ENCODE results near the gene PEX19.

The PEX19 gene

DNA sequence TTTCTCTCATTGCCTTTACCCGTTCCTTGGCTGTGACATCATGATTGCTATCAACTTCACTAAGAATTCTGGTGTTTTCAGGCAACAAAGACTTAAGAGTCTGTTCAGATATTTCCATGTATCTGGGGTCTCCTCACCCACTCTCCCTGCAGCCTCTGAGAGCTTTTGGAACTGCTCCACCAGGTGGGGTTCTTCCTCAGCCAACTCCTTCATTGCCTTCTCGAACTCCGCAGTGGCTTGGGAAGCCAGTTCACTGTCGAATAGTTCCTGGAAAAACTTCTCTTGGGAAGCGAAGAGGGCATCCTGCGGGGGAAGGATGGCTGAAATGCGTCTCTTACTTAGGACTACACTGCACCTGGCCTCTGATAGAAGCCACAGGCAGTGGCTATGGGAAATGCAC, 2.1 kb downstream of the PEX19 start:
- no peak for DNase-seq (ENCODE audit: low read depth)
- no peak overlapping the region for H3K4me3 ChIP-seq (ENCODE audit: low read depth, low read length)
- TF ChIP-seq, protein P1, sequence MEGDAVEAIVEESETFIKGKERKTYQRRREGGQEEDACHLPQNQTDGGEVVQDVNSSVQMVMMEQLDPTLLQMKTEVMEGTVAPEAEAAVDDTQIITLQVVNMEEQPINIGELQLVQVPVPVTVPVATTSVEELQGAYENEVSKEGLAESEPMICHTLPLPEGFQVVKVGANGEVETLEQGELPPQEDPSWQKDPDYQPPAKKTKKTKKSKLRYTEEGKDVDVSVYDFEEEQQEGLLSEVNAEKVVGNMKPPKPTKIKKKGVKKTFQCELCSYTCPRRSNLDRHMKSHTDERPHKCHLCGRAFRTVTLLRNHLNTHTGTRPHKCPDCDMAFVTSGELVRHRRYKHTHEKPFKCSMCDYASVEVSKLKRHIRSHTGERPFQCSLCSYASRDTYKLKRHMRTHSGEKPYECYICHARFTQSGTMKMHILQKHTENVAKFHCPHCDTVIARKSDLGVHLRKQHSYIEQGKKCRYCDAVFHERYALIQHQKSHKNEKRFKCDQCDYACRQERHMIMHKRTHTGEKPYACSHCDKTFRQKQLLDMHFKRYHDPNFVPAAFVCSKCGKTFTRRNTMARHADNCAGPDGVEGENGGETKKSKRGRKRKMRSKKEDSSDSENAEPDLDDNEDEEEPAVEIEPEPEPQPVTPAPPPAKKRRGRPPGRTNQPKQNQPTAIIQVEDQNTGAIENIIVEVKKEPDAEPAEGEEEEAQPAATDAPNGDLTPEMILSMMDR (IDR thresholded peaks at IDR 0.05; ENCODE audit: insufficient read depth, low read depth, low read length, missing control alignments), result no peak

DNA sequence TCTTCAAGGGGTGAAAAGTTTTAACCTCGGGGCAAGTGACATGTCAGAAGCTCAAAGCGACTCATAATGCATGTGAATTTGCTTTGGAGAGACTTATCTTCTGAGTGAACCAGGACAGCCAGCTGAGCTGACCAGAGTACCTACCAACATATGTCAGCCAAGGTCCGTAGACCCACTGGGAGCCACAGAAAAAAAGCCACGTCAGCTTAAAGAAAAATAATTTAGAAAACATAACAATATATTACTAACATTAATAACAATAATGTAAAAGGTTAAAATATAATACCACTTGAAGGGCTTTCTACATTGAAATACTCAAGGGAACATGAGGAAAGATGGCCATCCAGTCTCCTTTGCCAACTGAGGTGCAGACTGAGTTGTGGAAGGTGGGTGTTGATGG, 6.9 kb downstream of the PEX19 start:
- TF ChIP-seq, protein P1 (IDR thresholded peaks at IDR 0.05; ENCODE audit: insufficient read depth, low read depth, low read length, missing control alignments), result no peak
- H3K4me3 ChIP-seq (ENCODE audit: low read depth, low read length), result no peak overlapping the region
- no peak for DNase-seq (ENCODE audit: low read depth)

- H3K4me3 ChIP-seq (ENCODE audit: low read depth, low read length), result no peak overlapping the region
- TF ChIP-seq, protein P1 (IDR thresholded peaks at IDR 0.05; ENCODE audit: insufficient read depth, low read depth, low read length, missing control alignments), result no peak
- no peak for DNase-seq (ENCODE audit: low read depth)
These were observed 7.6 kb downstream of the PEX19 start for GRCh38 chr1:160277330-160277729.

DNA sequence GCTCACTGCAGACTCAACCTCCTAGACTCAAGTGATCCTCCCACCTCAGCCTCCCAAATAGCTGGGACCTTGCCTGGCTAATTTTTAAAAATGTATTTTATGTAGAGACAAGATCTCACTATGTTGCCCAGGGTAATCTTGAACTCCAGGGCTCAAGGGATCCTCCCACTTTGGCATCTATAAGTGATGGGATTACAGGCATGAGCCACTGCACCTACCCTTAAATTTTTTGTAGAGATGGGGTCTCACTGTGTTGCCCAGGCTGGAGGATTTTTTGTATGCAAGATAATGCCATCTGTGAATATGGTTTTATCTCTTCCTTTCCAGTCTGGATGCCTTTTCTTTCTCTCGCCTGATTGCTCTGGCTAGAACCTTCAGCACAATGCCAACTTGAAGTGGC, 13.9 kb downstream of the PEX19 start:
- TF ChIP-seq, protein P1 (IDR thresholded peaks at IDR 0.05; ENCODE audit: insufficient read depth, low read depth, low read length, missing control alignments), result no peak

DNA sequence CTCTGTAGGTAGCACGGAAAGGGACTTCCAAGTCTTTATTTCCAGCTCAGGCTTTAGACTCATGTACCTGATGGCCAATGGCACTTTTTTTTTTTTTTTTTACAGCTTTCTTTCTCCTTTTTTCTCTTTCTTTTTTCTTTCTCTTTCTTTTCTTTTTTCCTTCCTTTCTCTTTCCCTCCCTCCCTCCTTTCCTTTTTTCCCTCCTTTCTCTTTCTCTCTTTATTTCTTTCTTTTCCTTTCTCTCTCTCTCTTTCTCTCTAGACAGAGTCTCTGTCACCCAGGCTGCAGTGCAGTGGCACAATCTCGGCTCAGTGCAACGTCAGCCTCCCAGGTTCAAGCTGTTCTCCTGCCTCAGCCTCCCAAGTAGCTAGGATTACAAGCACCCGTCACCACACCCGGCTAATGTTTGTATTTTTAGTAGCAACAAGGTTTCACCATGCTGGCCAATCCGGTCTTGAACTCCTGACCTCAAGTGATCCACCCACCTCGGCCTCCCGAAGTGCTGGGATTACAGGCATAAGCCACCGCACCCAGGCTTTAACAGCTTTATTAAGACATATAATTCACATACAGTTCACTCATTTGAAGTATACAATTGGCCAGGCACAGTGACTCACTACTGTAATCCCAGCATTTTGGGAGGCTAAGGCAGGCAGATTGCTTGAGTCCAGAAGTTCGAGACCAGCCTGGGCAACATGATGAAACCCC, 17.5 kb downstream of the PEX19 start:
- TF ChIP-seq, protein P1 (IDR thresholded peaks at IDR 0.05; ENCODE audit: insufficient read depth, low read depth, low read length, missing control alignments), result no peak
- no peak for DNase-seq (ENCODE audit: low read depth)
- no peak overlapping the region for H3K4me3 ChIP-seq (ENCODE audit: low read depth, low read length)

More for the DNA sequence above, 13.9 kb downstream of the PEX19 start:
- no peak for DNase-seq (ENCODE audit: low read depth)
- no peak overlapping the region for H3K4me3 ChIP-seq (ENCODE audit: low read depth, low read length)

DNA sequence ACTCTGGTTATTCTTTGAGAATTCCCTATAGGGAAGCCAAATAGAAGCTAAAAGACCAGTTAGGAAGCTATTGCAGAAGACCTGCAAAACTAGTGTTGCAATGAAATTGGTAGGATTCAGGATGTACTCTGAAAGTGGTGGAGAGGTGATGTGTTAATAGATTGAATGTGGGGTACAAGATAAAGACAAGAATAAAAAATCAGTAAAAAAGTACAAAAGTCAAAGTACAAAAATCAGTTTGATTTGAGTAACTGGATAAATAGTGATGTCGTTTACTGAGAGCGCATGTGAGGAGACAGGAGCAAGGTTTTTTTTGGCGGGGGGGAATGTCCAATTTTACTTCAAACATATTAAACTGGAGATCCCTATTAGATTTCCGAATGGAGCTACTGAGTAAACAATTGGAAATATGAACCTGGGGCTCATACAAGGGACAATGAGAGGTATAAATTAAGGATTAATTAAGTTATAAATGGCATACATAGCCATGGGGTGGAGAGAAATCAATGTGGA, 20.1 kb downstream of the PEX19 start:
- DNase-seq (ENCODE audit: low read depth), result no peak
- no peak overlapping the region for H3K4me3 ChIP-seq (ENCODE audit: low read depth, low read length)
- TF ChIP-seq, protein P1 (IDR thresholded peaks at IDR 0.05; ENCODE audit: insufficient read depth, low read depth, low read length, missing control alignments), result no peak
